ENCODE data around the gene ALOX12. TPM values are rescaled to one million over a fixed set of nuclear protein-coding genes. Genes with fewer than 3 reads are reported as not detected.

Gene ALOX12
- polyA plus RNA-seq, 1 of the 3 experiments (the other 2 are of a cell fraction) = not detected

DNA sequence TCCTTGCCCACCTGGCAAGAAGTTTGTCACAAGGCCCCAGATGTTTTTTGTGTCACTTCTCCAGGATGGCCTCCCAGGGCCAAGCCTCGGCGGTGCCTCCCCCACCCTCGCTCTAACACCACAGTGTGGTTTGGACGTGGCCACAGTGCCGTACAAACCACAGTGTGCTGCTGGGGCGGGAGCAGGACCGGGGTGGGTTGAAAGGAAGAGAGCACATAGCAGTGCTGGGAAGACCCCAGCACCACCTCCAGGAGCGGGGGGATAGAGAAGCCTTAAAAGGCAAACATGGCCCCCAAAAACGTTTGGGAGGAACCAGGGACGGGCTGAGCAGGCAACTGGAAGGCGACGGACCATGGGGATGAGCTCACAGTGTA is 22.0 kb downstream of the ALOX12 start:
- Histone ChIP-seq H4K20me1 (ENCODE audit: insufficient read depth) (no peaks in the 10 kb centered on the region), H3F3A (replicated peaks; ENCODE audit: insufficient read depth) (peaks cover 27% of the 10 kb centered on the region), H3K4me1 (ENCODE audit: control insufficient read depth in 1 of 2, insufficient read depth in 2 of 2, low read depth in 1 of 2, low read length in 1 of 2) (peaks cover 9 to 37% of the 10 kb centered on the region in 2 experiments; a peak in 2 of 4 replicates), H3K9me2 (no peaks in the 10 kb centered on the region), H3K9ac (no peak overlapping the region), H3K79me2 (ENCODE audit: insufficient read depth) (peaks cover 13% of the 10 kb centered on the region), H3K4me2 (no peak overlapping the region), H3K9me3 (no peaks in the 10 kb centered on the region), H3K4me3 (ENCODE audit: low read depth in 2 of 2, low read length in 1 of 2) (no peak overlapping the region), H3K27me3 (ENCODE audit: insufficient read depth) (no peaks in the 10 kb centered on the region), H3K27ac (ENCODE audit: low read depth in 2 of 2, low read length in 1 of 2) (no peak overlapping the region; a peak in 1 of 4 replicates), H3K36me3 (replicated peaks in 1 of 2; ENCODE audit: control insufficient read depth in 1 of 2, insufficient read depth in 2 of 2, low read length in 1 of 2) (peaks cover 0 to 7% of the 10 kb centered on the region in 2 experiments), H2AFZ (ENCODE audit: low read depth) (no peak overlapping the region)
- DNase-seq = no peak
- ChIA-PET POLR2A (no interaction called here), CTCF (interaction anchor here (1.2 to 8.6 kb wide), 4 partner anchors 8 to 107 kb away, joined by 3 to 64 read pairs (median 22); no protein-coding TSS in a partner anchor)
- 88% methylated on average over 12 of the region's 12 CpGs for WGBS (ENCODE audit: low lambda C conversion rate)
- TF ChIP-seq, protein P1, sequence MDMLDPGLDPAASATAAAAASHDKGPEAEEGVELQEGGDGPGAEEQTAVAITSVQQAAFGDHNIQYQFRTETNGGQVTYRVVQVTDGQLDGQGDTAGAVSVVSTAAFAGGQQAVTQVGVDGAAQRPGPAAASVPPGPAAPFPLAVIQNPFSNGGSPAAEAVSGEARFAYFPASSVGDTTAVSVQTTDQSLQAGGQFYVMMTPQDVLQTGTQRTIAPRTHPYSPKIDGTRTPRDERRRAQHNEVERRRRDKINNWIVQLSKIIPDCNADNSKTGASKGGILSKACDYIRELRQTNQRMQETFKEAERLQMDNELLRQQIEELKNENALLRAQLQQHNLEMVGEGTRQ (IDR thresholded peaks at IDR 0.05; ENCODE audit: borderline replicate concordance, low read depth, low read length) = no peak
- TF ChIP-seq ELF1 (IDR thresholded peaks at IDR 0.05) (no peak), GABPA (IDR thresholded peaks at IDR 0.05; ENCODE audit: low read depth) (no peak), SMC3 (IDR thresholded peaks at IDR 0.05; ENCODE audit: low read depth, low read length) (no peak), FOSL2 (IDR thresholded peaks at IDR 0.05; ENCODE audit: borderline replicate concordance, low read depth) (no peak), JUND (IDR thresholded peaks at IDR 0.05) (no peak), RCOR1 (IDR thresholded peaks at IDR 0.05; ENCODE audit: low read length) (no peak), GATA2 (CRISPR knock-in tag; IDR thresholded peaks at IDR 0.05) (no peak), CHD2 (IDR thresholded peaks at IDR 0.05; ENCODE audit: low read length, partially characterized antibody) (no peak)
- TF ChIP-seq, protein P2, sequence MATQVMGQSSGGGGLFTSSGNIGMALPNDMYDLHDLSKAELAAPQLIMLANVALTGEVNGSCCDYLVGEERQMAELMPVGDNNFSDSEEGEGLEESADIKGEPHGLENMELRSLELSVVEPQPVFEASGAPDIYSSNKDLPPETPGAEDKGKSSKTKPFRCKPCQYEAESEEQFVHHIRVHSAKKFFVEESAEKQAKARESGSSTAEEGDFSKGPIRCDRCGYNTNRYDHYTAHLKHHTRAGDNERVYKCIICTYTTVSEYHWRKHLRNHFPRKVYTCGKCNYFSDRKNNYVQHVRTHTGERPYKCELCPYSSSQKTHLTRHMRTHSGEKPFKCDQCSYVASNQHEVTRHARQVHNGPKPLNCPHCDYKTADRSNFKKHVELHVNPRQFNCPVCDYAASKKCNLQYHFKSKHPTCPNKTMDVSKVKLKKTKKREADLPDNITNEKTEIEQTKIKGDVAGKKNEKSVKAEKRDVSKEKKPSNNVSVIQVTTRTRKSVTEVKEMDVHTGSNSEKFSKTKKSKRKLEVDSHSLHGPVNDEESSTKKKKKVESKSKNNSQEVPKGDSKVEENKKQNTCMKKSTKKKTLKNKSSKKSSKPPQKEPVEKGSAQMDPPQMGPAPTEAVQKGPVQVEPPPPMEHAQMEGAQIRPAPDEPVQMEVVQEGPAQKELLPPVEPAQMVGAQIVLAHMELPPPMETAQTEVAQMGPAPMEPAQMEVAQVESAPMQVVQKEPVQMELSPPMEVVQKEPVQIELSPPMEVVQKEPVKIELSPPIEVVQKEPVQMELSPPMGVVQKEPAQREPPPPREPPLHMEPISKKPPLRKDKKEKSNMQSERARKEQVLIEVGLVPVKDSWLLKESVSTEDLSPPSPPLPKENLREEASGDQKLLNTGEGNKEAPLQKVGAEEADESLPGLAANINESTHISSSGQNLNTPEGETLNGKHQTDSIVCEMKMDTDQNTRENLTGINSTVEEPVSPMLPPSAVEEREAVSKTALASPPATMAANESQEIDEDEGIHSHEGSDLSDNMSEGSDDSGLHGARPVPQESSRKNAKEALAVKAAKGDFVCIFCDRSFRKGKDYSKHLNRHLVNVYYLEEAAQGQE (IDR thresholded peaks at IDR 0.05; ENCODE audit: low read depth, low read length) = no peak
- TF ChIP-seq, protein P3, sequence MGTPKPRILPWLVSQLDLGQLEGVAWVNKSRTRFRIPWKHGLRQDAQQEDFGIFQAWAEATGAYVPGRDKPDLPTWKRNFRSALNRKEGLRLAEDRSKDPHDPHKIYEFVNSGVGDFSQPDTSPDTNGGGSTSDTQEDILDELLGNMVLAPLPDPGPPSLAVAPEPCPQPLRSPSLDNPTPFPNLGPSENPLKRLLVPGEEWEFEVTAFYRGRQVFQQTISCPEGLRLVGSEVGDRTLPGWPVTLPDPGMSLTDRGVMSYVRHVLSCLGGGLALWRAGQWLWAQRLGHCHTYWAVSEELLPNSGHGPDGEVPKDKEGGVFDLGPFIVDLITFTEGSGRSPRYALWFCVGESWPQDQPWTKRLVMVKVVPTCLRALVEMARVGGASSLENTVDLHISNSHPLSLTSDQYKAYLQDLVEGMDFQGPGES (IDR thresholded peaks at IDR 0.05; ENCODE audit: low read depth, low read length) = no peak
- TF ChIP-seq, protein P4, sequence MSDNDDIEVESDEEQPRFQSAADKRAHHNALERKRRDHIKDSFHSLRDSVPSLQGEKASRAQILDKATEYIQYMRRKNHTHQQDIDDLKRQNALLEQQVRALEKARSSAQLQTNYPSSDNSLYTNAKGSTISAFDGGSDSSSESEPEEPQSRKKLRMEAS (IDR thresholded peaks at IDR 0.05; ENCODE audit: low read depth) = no peak
